HG03439 (cell line): ENCODE data around the gene PUS10.
A peak's percentile ranks its signal among the peaks of the same experiment; 100 is the strongest.
"Not testable (repeated sequence)": the region's sequence is repeated elsewhere in the genome, so short reads cannot be mapped to it uniquely, and the experiment has no call there.

Source experiments
- ATAC-seq: cut with Tn5 transposase; IDR thresholded peaks from one replicate; pipeline ENCODE4 v1.9.1; 2021; ENCODE audit warnings: mild to moderate bottlenecking, moderate library complexity; ENCODE audit not compliant: unreplicated experiment

The PUS10 gene

GRCh38 chr2:61017556-61018317, at the start of gene PUS10, which contains the start of gene PEX13:
PUS10 (minus strand) TSS chr2:61018255; CDS start chr2:61011890, 6,365 bp downstream.
PEX13 (plus strand) TSS chr2:61017720; CDS start chr2:61017760, 40 bp downstream.
- peak; percentile 89 for ATAC-seq

GRCh38 chr2:61065714-61066709, 48.0 kb upstream of the PUS10 start, which contains the start of gene SANBR:
SANBR (plus strand) TSS chr2:61065871; CDS start chr2:61070351, 4,480 bp downstream.
- peak; percentile 96 for ATAC-seq

DNA sequence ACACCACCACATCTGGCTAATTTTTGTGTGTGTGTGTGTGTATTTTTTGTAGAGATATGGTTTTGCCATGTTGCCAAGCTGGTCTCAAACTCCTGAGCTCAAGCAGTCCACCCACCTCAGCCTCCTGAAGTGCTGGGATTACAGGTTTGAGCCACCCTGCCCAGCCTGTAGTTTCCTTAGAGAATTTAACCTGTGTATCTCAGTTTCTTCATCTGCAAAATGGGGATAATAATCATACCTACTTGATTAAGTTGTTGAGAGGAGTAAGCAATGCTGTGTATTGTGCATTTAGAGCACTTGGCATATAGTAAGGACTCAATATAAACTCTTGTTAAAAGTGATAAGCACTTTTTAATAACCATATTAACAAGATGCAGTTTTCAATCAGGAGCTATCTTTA, 41.3 kb upstream of the PUS10 start:
- no peak for ATAC-seq

DNA sequence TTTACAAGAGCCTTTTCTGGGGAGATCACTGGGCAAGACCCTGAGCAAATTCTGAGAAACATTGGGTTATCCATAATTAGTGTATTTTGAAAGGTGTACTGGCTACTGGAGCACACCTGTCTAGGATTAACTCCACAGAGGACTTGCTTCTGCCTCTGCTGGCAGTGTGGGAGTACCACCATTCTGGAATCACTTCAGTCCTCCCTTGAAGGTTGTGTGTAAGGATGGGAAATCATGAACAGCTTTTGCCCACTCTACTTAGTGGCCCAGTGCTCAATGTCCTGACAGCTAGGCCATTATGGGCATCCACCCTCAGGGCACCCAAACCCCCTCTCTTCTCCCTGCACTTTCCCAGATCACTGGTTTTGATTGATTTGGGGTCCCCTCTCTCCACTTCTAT, 39.5 kb upstream of the PUS10 start:
- no peak for ATAC-seq

DNA sequence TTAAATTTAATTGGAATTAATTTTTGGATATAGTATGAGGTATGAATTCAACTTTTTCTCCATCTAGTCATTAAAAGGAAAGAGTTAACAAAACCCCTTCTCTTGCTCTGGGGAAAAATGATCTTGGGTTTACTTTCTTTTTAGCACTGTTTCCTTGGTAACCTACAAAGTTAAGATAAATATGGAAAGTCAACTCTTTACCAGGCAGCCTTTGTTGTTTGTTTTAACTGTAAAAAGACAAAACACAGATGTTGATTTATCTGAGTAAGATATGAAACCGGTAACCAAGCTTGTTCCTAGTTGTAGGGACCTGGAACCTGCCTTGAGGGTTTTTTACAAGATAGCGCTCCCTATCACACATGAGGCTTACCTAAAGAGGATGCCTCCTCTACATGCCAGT, 37.5 kb upstream of the PUS10 start:
- no peak for ATAC-seq

DNA sequence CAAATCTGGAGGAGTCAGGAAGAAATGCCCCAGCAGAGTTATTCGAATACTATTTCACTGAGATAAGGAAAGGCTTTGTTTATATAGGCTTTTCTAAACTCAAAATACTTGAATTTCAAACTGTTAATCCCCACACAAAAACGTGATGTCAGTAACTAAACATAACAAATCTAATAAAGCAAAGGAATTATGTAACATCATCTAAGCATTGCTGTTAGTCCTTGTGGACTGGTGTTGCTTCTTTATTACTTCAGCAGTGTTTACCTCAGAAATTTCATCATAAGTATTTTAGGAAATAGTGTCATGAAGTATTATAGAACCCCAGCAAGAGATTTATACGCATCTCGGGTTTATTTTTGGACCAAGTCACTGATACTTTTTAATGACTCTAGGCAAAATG, 27.9 kb upstream of the PUS10 start:
- ATAC-seq: no peak

DNA sequence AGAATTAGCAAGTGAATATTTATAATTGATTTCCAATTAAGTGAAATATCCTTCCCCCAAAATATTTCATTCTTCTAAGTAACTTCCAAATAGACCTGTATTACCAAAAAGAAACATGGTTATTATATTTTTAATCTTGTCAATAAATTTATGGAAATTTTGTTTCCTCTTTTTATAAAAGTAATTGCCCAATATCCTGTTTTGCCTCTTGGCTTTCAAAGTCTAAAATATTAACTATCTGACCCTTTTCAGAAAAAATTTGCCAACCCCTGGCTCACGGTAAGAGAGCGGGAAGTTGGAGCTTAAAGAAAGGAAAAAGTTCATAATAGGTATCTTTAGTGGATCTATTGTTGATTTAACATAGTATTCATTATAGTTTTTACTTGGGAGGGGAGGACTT, 27.2 kb upstream of the PUS10 start:
- ATAC-seq: no peak

GRCh38 chr2:61044636-61045035, 26.6 kb upstream of the PUS10 start:
- ATAC-seq: no peak

- no peak for ATAC-seq
These were observed 24.8 kb upstream of the PUS10 start for GRCh38 chr2:61042807-61043206.

DNA sequence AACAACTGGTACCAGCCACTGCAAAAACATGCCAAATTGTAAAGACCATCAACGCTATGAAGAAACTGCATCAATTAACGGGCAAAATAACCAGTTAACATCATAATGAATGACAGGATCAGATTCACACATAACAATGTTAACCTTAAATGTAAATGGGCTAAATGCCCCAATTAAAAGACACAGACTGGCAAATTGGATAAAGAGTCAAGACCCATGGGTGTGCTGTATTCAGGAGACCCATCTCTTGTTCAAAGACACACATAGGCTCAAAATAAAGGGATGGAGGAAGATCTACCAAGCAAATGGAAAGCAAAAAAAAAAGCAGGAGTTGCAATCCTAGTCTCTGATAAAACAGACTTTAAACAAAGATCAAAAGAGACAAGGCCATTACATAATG, 18.6 kb upstream of the PUS10 start:
- not testable (repeated sequence) for ATAC-seq

DNA sequence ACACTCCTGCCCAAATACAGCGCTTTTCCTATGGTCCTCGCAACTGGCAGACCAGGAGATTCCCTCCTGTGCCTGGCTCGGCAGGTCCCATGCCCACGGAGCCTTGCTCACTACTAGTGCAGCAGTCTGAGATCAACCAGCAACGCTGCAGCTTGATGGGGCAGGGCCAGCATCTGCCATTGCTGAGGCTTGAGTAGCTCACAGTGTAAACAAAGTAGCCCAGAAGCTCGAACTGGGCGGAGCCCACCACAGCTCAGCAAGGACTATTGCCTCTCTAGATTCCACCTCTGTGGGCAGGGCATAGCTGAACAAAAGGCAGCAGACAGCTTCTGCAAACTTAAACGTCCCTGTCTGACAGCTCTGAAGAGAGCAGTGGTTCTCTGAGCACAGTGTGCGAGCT, 16.5 kb upstream of the PUS10 start:
- ATAC-seq: not testable (repeated sequence)

- no peak for ATAC-seq
These were observed 11.5 kb upstream of the PUS10 start for GRCh38 chr2:61029533-61029932.

DNA sequence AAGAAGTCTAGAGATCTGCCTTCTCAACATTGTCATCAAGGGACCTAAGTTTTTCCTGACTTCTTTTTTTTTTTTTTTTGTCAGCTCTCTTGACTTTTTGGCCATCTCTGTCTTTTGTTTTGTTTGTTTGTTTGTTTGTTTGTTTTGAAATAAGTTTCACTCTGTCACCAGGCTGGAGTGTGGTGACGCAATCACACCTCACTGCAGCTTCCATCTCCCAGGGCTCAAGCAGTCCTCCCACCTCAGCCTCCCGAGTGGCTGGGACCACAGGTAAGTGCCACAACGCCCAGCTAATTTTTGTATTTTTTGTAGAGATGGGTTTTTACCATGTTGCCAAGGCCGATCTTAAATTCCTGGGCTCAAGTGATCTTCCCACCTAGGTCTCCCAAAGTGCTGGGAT, 5.6 kb upstream of the PUS10 start:
- no peak for ATAC-seq

DNA sequence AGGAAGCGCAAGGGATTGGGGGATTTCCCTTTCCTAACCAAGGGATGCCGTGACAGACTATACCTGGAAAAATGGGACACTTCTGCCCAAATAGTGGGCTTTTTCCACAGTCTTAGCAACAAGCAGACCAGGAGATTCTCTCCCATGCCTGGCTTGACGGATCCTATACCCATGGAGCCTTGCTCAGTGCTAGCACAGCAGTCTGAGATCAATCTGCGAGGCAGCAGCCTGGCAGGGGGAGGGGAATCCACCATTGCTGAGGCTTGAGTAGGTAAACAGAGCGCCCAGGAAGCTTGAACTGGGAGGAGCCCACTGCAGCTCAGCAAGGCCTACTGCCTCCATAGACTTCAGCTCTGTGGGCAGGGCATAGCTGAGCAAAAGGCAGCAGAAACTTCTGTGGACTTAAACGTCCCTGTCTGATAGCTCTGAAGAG, 3.2 kb upstream of the PUS10 start:
- ATAC-seq: no peak

DNA sequence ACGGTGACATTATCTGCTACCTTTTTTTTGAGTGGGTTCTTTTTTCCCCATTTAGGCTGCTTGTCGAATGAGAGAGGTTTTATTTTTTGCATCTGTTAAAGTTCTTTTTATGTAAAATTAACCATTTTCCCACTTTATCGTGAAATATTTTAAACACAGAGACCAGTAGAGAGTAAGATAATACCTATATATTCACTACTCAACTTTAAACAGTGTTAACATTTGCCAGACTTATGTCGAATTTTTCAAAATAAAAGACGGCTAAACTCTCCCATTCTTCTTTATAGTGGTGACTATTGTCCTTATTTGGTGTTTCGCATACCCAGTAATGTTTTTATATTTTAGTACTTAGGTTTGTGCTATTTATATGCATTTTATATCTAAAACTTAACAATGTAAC, 743 bp upstream of the PUS10 start:
- no peak for ATAC-seq

DNA sequence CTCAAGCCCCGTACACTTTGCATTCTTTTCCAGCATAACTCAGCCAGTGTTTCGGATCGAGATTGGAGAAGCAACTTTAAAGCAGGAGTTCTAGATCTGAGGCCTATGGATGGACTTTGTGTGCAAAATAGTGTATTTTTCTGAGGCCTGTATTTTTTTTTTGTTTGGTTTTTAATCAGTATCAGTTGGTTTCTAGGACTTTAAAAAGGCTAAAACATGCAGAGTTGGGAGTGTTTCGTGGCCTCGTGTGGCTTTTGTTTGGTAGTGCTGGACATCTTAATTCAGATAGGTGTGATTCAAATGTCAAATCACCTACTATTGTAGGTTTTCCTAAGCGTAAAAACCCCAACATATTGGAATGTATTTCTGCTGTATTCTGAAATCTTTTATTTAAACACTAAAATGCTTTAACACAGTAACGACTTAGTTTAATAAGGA, 282 bp upstream of the PUS10 start:
- ATAC-seq: peak; percentile 11

- ATAC-seq: peak; percentile 65
These were observed 976 bp downstream of the PUS10 start for GRCh38 chr2:61017003-61017555.

DNA sequence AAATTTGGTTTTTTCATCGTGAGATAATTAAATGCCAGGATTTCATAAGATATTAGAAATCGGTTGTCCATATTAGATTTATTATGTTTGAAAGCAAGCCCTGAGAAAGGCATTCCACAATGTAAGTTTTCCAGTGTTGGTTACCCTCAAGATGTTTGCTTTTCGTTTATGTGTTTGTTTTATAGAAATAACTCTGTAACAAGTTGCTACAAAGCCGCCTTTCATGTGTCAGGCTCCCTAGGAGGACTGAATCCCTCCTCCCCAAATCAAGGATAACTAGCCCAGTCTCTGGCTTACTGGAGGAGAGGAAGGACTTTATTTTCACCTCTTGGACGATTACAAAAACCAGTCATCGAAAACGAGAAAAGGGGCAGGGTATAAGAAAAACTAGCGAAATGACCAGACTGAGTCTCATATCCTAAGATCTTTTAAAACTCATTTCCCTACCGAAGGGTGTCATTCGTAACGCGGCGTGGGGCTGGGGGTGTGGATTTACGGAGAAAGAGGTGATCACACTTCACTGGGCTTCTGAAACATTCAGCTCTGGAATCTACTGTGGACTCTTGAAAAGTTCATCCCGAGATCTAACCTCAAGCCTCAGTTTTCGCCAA, 1.6 kb downstream of the PUS10 start:
- ATAC-seq: peak; percentile 14

GRCh38 chr2:61015976-61016375, 2.1 kb downstream of the PUS10 start:
- ATAC-seq: no peak

- ATAC-seq: no peak
These were observed 3.3 kb downstream of the PUS10 start for GRCh38 chr2:61014763-61015162.

GRCh38 chr2:61013382-61013781, 4.7 kb downstream of the PUS10 start:
- ATAC-seq: no peak
